Spleen (tissue), 7 donors: ENCODE data around the gene UNCX.

Source experiments
- CTCF ChIP-seq, 11 experiments: fragments of 200-600 bp in 7 of 11; fragments of 450-650 bp in 4 of 11; sonication (generic) in 4 of 11; IDR thresholded peaks in 8 of 11; conservative IDR thresholded peaks in 3 of 11; 1 replicate in 7 of 11; 2 replicates in 4 of 11; pipeline versions ENCODE4 v1.4.0 to v1.8.0; 2016 to 2021; ENCODE audit warnings: antibody characterized with exemption in 11 of 11, inconsistent platforms in 4 of 11, mild to moderate bottlenecking in 1 of 11
- POLR2A ChIP-seq, 3 donors: fragments of 450-650 bp; IDR thresholded peaks; one replicate each; pipeline ENCODE4 v1.5.1; 2017; ENCODE audit warnings: antibody characterized with exemption in 3 of 3, mild to moderate bottlenecking in 1 of 3
- donor health status: DM: no; HTN: no; CAD: no; lungs with moderate emphysema.
- donor health status: DM: no; HTN: no; CAD: no.
- donor health status: DM: no; HTN: no; CAD: no.

- TF ChIP-seq CTCF (IDR thresholded peaks at IDR 0.05 in 8 of 11, conservative IDR thresholded peaks at IDR 0.05 in 3 of 11) (no peak), POLR2A (IDR thresholded peaks at IDR 0.05) (no peak)
Observed at GRCh38 chr7:1248916-1249581, 16.4 kb downstream of the UNCX start.
